Suprapubic skin (tissue), 3 donors: Measurements from ENCODE around the gene DZANK1.

Experiments used
- CTCF ChIP-seq, 2 donors: fragments of 200-600 bp in 1 of 2; fragments of 450-650 bp in 1 of 2; sonication (generic) in 1 of 2; IDR thresholded peaks; one replicate each; pipeline ENCODE4 v1.5.1; 2016 to 2019; ENCODE audit warnings: antibody characterized with exemption in 2 of 2, mild to moderate bottlenecking in 1 of 2, moderate library complexity in 1 of 2
- POLR2A ChIP-seq, 2 donors: fragments of 450-650 bp; IDR thresholded peaks; one replicate each; pipeline ENCODE4 v1.6.1; 2017; ENCODE audit warnings: antibody characterized with exemption in 2 of 2, mild to moderate bottlenecking in 2 of 2, moderate library complexity in 2 of 2

GRCh38 chr20:18431206-18431605, 35.6 kb downstream of the DZANK1 start:
- TF ChIP-seq CTCF (IDR thresholded peaks at IDR 0.05) (no peak), POLR2A (IDR thresholded peaks at IDR 0.05) (no peak)
